EL (cell line): ENCODE data around the gene PKD1.

ENCODE experiments used
- DNase-seq: peaks from one replicate; pipeline ENCODE4 v3.0.0-alpha.2; 2016

PKD1 gene

GRCh38 chr16:2070576-2071453, 64.9 kb downstream of the PKD1 start:
- DNase-seq = no peak

GRCh38 chr16:2066139-2066538, 69.6 kb downstream of the PKD1 start:
- DNase-seq = no peak

GRCh38 chr16:2064368-2064945, 71.2 kb downstream of the PKD1 start:
- no peak for DNase-seq

- DNase-seq = no peak
These were observed 71.8 kb downstream of the PKD1 start for GRCh38 chr16:2063861-2064260.

GRCh38 chr16:2062801-2063200, 72.9 kb downstream of the PKD1 start:
- no peak for DNase-seq

- DNase-seq = no peak
These were observed 74.2 kb downstream of the PKD1 start for GRCh38 chr16:2061526-2061925.

- DNase-seq = no peak
These were observed 74.7 kb downstream of the PKD1 start for GRCh38 chr16:2061023-2061422.

- no peak for DNase-seq
These were observed 75.4 kb downstream of the PKD1 start for GRCh38 chr16:2060346-2060745.

- DNase-seq = no peak
These were observed 76.8 kb downstream of the PKD1 start for GRCh38 chr16:2058872-2059271.

GRCh38 chr16:2058420-2058819, 77.3 kb downstream of the PKD1 start:
- DNase-seq = no peak

- no peak for DNase-seq
These were observed 78.3 kb downstream of the PKD1 start for GRCh38 chr16:2057438-2057837.

- no peak for DNase-seq
These were observed 78.9 kb downstream of the PKD1 start for GRCh38 chr16:2056681-2057407.

- DNase-seq = no peak
These were observed 79.6 kb downstream of the PKD1 start for GRCh38 chr16:2056077-2056476.

GRCh38 chr16:2054543-2055245, 81.0 kb downstream of the PKD1 start:
- DNase-seq = no peak

GRCh38 chr16:2053897-2054296, 81.8 kb downstream of the PKD1 start:
- DNase-seq = no peak

GRCh38 chr16:2053211-2053610, 82.5 kb downstream of the PKD1 start:
- no peak for DNase-seq

GRCh38 chr16:2048116-2048543, 87.6 kb downstream of the PKD1 start:
- DNase-seq = no peak

GRCh38 chr16:2047330-2048115, 88.2 kb downstream of the PKD1 start, which contains the start of the genes NTHL1 and TSC2:
NTHL1 (minus strand) TSS chr16:2047834; CDS start chr16:2047823, 11 bp downstream.
TSC2 (plus strand) TSS chr16:2047985; CDS start chr16:2048616, 631 bp downstream.
- peak; percentile 96 for DNase-seq

- DNase-seq = no peak
These were observed 88.8 kb downstream of the PKD1 start for GRCh38 chr16:2046893-2047329.

- DNase-seq = no peak
These were observed 89.5 kb downstream of the PKD1 start for GRCh38 chr16:2045965-2046892.

GRCh38 chr16:2044541-2044940, 91.2 kb downstream of the PKD1 start:
- no peak for DNase-seq
